ENCODE data around the gene CDK17.

CDK17 gene

GRCh38 chr12:96271469-96272199 is 128.6 kb downstream of the CDK17 start:
- DNase-seq (ENCODE audit: low read depth in 1 of 2, low spot score in 1 of 2), result no peak

DNA sequence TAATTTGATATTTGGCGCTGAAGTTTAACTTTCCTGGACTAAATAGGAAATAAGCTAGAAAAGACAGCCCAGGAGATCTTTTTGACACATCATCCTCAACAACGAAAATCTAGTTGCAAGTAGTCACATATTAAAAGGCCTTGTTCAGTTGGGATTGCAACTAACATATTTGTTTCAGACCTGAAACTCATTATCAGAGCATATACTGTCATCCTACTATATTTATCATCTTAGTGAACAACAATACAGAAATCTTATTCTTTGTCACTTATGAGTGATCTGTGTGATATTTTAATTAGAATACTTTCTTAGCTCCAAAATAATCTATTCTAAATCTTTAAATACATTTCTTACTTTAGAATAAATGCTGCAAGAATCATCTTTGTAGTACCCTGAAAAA is 134.0 kb downstream of the CDK17 start:
- DNase-seq (ENCODE audit: low read depth in 1 of 2, low spot score in 1 of 2), result no peak

- DNase-seq (ENCODE audit: low read depth in 1 of 2, low spot score in 1 of 2), result no peak
These were observed 134.4 kb downstream of the CDK17 start for GRCh38 chr12:96265836-96266235.

- DNase-seq (ENCODE audit: low read depth in 1 of 2, low spot score in 1 of 2), result no peak
These were observed 134.8 kb downstream of the CDK17 start for GRCh38 chr12:96265400-96265799.

DNA sequence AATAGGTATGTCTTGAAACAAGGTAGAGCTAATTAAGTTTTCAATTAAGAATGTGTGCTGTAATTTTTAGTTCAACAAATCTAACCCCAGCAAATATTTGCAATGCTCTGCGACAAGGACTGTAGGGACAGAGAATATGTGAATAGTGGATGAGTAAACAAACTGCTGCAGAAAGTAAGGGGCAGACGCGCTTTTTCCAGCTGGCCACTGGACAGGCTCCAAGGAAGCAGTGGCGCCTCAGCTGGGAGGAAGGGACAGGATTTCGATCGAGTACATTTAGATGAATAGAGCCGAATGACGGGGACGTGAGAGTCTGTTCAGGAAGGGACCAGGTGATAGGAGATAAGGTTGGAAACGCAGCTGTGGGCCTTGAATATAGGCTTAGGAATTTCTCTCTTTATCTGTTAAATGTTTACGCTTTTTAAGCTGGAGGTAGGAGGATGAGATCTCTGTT is 136.8 kb downstream of the CDK17 start:
- no peak for DNase-seq (ENCODE audit: low read depth in 1 of 2, low spot score in 1 of 2)

GRCh38 chr12:96261557-96261956 is 138.7 kb downstream of the CDK17 start:
- DNase-seq (ENCODE audit: low read depth in 1 of 2, low spot score in 1 of 2), result no peak

GRCh38 chr12:96260644-96261043 is 139.6 kb downstream of the CDK17 start:
- DNase-seq (ENCODE audit: low read depth in 1 of 2, low spot score in 1 of 2), result no peak

DNA sequence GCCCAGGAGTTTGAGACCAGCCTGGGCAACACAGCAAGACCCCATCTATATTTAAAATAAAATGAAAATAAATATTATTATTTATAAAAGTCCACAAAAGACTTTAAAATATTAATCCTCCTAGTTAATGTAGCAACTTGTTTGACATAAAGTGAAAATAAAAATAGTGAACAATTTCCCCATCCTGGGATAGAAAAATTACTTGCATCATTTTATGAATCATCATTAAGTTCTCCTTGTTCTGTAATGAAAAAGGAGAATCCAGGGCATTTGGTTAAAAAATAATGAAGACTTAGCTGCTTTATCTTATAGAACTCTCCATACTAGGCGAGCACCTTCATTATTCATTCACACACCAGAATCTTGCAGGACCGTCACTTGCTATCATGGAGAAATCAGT is 140.0 kb downstream of the CDK17 start:
- no peak for DNase-seq (ENCODE audit: low read depth in 1 of 2, low spot score in 1 of 2)

DNA sequence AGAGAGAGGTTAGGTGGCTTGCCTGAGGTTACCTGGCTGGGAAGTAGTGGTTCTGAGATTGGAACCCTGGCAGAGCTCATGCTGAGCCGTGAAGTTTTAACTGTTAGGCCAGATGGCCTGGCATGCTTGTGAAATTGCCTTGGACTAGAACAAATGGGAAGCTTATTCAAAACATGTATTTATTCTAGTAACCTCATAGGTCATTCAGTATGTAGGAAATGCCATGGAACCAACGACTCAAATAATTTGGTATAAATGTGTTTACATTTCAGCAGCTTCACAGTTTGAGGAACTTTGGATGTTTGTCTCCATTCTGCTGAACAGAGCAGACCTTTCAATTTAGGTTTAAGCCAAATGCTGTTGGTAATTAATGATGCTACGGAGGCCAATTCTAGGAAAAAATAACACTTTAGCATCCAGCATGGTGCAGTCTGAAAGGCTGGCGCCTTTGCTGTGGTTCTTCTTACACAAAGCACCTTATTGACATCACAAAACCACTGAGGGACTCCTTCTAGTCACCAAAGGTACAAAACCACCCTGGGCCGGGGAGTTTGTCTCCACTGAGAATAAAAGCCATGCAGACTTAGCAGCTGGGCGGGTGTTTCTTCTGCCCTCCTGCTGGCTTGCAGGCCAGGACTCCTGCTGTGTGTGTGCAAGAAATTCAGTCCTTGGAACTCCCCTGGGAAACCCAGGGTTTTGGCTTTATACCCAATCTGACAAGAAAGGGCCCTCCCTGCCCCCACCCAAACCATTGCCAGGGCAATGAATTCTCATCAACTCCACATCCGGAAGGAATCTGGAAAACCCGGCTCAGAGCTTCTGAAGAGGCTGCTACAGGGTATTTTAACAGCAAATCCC is 141.9 kb downstream of the CDK17 start:
- DNase-seq (ENCODE audit: low read depth in 1 of 2, low spot score in 1 of 2), result no peak

GRCh38 chr12:96257550-96258103 is 142.6 kb downstream of the CDK17 start:
- DNase-seq (ENCODE audit: low read depth in 1 of 2, low spot score in 1 of 2), result no peak

DNA sequence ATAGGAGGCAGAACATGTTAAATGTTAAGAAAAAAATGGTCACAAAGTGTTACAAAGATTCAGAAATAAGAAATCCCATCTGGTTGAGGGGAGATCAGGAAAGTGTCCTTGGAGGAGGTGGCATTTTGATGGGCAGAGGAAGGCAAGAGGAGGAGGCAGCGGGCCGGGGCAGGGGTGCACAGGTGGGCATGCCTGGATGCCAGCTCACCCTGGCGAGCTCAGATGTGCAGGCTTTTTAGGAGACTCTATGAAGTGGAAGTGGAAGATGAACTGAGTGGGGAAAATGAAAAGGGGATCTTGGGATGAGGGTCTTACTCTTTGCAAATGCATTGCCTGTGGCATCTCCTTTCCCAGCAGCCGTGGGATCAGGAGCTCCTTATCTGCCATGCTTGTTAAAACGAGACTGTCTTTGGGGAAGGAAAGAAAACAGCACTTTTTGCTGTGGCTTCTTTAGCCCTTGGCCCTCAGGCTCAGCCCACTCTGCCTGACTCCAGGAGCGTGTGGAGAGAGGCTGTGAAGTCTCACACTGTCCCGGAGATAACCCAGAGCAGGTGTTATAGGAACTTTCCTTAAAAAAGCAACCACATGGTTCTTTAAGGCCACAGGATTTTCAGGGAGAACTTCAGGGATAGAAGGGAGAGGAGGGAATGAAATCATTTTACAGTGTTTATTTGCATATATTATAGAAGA is 143.4 kb downstream of the CDK17 start:
- DNase-seq (ENCODE audit: low read depth in 1 of 2, low spot score in 1 of 2), result no peak

GRCh38 chr12:96255077-96255476 is 145.2 kb downstream of the CDK17 start:
- DNase-seq (ENCODE audit: low read depth in 1 of 2, low spot score in 1 of 2), result no peak

- no peak for DNase-seq (ENCODE audit: low read depth in 1 of 2, low spot score in 1 of 2)
These were observed 150.0 kb downstream of the CDK17 start for GRCh38 chr12:96250119-96250685.

- no peak for DNase-seq (ENCODE audit: low read depth in 1 of 2, low spot score in 1 of 2)
These were observed 150.8 kb downstream of the CDK17 start for GRCh38 chr12:96249196-96250118.

- no peak for DNase-seq (ENCODE audit: low read depth in 1 of 2, low spot score in 1 of 2)
These were observed 151.9 kb downstream of the CDK17 start for GRCh38 chr12:96248136-96248931.

GRCh38 chr12:96247563-96247962 is 152.7 kb downstream of the CDK17 start:
- DNase-seq (ENCODE audit: low read depth in 1 of 2, low spot score in 1 of 2), result no peak

- no peak for DNase-seq (ENCODE audit: low read depth in 1 of 2, low spot score in 1 of 2)
These were observed 153.2 kb downstream of the CDK17 start for GRCh38 chr12:96246926-96247505.

- no peak for DNase-seq (ENCODE audit: low read depth in 1 of 2, low spot score in 1 of 2)
These were observed 155.4 kb downstream of the CDK17 start for GRCh38 chr12:96244826-96245225.

DNA sequence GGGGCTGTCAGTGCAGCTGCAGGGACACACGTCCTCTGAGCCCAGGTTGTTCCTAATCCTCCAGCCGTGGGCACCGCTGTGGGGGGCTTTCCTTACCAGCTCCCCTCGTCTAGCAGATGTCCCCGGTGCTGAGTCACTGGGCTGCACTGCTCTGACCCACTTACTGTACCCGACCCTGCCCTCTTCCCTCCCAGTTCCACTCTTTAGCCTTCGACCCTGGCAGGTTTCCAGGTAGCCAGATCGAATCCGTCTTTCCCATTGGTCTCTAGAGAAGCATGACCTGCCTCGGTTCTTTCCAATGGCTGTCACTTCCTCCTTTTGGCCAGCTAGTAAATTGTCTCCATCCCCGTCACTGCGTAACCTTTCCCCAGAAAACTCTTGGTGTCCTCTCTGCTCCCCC is 157.6 kb downstream of the CDK17 start:
- DNase-seq (ENCODE audit: low read depth in 1 of 2, low spot score in 1 of 2), result no peak

Measured in activated CD4-positive, alpha-beta T cell treated with anti-CD3 and anti-CD28 coated beads, Interleukin-2, amount 50 U/mL, for 24 hours (primary cell).